GM21723 (cell line): ENCODE data around the gene RILP.

ENCODE experiments used
- ATAC-seq: cut with Tn5 transposase; IDR thresholded peaks from one replicate; pipeline ENCODE4 v1.9.1; 2021; ENCODE audit warnings: mild to moderate bottlenecking, moderate library complexity; ENCODE audit not compliant: unreplicated experiment

Gene RILP

DNA sequence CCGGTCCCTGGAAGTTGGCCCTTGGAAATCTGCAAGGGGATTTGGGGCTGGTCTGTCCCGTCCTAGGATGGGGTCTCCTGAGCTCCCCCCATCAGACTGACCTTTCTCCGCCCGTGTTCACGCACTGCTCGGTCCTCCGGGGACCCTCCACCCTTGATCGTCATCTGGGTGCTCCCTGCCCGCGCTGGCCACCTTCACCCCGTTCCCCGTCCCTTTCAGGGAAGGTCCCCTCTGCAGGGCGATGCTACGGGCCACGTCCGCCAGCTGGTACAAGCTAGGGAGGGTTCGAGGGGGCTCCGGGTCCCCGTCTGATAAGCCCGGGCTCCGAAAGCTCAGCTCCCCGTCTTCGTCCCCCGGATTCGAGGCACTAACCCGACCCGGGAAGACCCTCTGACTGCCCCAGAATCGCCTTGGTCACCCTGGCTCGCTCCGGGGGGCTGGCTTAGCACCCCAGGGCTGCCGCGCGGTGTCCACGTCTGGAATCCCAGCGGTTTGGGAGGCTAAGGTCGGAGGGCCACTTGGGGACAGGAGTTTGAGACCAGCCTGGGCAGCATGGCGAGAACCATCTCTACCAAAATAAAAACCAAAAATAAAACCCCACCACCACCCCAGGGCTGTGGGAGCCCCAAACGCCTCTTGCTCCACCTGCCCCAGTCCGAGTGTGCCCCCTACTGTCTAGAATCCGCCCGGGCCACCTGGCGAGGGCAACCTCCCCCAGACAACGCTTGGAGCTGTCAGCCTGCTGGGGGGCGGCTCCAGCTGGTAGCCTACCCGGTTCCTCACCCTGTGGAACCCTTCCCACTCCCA lies 20.0 kb downstream of the RILP start:
- no peak for ATAC-seq

- ATAC-seq, result peak; percentile 52
These were observed 20.7 kb downstream of the RILP start for GRCh38 chr17:1628856-1629503.

GRCh38 chr17:1627982-1628855 lies 21.4 kb downstream of the RILP start, which contains the start of gene SLC43A2:
SLC43A2 (minus strand) TSS chr17:1628834; CDS start chr17:1627874, 960 bp downstream.
- ATAC-seq, result peak; percentile 61

DNA sequence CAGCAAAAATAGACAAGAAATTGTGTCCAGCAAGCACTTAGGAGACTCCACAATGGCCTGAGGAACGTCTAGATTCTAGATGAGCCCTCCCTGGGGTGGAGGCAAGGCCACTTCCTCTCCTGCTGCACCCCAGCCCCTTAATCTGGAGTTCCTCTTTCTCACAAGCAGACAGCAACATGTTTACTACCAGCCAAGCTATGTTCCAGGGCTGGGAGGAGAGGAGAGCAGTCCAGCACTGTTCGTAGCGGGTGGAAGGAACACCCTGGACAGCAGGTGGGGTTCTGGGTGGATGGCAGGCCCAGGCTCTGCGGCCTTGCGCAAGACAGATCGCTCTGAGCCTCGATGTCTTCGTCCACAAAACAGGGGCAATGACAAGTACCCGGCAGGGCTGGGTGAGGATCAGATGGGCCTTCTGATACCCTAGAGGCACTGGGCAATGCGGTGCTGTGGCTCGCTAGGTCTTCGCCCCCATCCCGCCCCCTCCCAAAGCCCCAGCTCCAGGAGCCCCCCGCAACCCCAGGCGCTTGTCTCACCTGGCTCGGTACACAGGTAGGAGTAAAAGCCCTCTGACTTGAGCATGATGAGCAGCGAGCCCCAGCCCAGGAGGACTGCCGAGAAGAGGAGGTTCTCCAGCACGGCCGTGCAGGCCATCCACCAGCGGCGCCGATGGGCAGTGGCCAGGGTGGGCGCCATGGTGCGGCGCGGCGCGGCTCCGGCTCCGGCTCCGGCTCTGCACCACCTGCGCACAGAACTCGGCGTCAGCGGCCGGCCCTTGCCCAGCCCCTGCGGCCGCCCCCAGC lies 22.3 kb downstream of the RILP start:
- no peak for ATAC-seq

DNA sequence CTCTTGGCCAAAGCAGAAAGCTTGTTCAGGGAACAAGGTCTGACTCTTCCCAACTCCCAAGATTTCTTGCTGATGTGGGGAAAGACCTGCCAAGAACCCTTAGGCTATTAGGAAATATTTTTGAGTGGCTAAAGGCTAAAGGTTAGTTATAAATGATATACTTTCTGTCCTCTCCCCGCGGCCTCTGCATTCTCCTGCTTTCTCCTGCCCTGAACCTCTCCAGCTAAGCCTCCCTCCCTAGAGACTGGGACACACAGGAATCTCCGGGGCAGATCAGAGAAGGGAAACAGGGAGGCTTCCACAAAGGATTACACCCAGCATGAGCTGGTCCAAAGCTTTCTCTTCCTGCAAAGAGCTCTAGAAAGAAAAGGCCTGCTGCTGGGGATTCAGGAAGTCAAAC lies 23.3 kb downstream of the RILP start:
- no peak for ATAC-seq

DNA sequence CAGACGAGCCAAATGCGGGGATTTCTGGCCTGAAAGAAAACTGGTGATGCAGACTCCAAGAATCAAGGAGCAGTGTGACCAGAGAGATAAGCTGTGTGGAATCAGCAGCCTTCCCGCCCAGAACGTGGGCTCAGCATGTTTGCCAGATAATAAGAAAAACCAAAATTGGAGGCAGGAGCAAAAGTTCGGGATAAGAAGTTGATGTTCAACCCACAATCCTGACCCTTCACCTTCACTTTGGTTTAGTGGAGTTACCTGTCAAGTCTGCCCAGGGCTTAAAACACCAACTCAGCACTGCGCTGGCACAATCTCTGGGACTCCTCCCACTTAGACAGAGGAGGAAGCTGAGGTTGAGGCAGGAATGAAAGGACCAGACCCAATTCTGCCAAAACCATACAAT lies 24.1 kb downstream of the RILP start:
- ATAC-seq, result no peak

- no peak for ATAC-seq
These were observed 24.6 kb downstream of the RILP start for GRCh38 chr17:1625053-1625452.

DNA sequence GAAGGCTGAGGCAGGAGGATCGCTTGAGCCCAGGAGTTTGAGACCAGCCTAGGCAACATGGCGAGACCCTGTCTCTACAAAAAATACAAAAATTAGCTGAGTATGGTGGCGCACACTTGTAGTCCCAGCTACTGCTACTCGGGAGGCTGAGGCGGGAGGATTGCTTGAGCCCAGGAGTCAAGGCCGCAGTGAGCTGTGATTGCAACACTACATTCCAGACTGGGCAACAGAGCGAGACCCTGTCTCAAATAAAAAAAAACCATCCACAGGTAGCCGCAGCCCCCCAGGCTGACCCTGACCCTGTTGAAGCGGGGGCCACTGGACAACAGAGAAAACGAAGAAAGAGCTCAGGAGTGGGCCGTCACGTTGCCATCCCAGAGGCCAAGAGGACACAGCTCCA lies 25.0 kb downstream of the RILP start:
- no peak for ATAC-seq

DNA sequence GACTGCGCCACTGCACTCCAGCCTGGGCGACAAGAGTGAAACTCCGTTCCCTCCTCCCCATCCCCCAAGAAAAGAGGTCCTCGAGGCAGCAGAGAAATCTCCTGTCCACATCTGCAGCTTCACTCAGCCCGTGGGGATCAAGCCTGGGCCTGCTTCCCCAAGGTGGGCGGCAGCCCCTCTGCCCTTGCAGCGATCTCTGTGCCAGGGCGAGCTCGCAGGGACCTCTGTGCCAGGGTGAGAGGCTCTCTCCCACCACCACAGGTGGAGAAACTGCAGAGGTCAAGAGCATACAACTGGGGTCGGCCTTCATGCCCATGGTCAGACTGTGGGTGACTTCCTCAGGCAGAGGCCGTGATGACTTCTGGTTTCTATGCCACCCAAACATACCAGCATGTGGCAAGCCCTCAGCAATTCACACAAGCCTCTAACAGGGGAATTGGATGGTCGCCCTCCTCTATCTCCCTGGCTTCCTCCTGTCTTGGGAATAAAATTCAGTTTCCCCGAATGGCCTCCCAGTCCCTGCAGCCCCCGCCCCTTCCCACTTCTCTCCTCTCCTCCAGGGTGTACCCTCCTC lies 26.5 kb downstream of the RILP start:
- ATAC-seq, result no peak

GRCh38 chr17:1621273-1621954 lies 28.3 kb downstream of the RILP start:
- ATAC-seq, result no peak

- ATAC-seq, result no peak
These were observed 29.2 kb downstream of the RILP start for GRCh38 chr17:1620486-1620885.

DNA sequence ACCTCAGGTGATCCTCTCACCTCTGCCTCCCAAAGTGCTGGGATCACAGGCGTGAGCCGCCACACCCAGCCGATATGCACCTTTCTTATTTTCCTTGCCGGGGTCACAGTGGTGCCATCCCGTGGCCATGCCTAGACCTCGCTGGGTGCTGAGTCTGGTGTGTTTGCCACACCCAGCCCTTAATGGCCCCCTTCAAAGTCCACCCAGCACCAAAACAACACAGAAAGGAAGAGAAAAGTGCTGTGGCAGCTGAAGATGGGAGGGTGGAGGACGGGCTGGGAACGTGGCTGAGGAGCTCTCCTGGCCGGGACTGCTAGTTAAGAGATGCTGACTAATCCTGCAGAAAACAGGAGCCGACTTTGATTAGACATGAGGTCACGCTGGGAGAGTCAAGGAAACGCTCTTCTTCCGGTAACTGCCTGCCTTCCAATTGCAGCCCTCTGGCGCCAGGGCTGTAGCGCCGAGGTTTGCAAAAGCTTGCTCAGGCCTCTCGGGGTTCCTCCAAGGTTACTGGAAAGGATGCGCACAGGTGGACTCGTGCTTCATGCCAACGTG lies 32.0 kb downstream of the RILP start:
- no peak for ATAC-seq

GRCh38 chr17:1616101-1616500 lies 33.6 kb downstream of the RILP start:
- no peak for ATAC-seq

DNA sequence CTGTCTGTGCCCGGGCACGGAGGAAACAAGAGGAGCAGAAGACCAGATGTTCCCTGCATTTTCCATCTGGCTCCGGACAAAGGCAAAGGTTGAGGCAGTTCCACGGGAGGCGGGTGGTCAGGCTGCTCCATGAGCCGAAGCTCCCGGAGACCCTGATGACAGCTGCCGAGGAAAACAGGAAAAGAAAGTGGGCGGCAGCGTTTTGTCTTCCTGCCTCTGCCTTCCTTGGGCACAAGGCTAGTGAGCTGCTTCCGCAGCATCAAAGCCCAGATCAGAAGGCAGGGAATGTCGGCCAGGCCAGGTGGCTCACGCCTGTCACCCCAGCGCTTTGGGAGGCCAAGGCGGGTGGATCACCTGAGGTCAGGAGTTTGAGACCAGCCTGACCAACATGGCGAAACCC lies 37.3 kb downstream of the RILP start:
- no peak for ATAC-seq

DNA sequence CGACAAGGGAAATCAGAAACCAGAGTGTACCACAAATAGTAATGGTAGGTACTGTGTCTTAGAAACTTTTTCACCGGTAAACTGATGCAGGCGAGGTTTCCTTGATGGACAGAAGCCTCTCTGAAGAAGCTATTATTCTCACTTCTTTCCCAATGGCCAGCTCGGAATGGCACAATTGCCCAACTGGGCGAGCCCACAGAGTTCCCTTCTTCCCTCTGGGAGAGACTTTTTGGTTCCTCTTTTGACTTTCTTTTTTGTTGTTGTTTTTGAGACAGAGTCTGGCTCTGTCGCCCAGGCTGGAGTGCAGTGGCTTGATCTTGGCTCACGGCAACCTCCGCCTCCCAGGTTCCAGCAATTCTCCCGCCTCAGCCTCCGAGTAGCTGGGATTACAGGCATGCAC lies 38.0 kb downstream of the RILP start:
- ATAC-seq, result no peak

DNA sequence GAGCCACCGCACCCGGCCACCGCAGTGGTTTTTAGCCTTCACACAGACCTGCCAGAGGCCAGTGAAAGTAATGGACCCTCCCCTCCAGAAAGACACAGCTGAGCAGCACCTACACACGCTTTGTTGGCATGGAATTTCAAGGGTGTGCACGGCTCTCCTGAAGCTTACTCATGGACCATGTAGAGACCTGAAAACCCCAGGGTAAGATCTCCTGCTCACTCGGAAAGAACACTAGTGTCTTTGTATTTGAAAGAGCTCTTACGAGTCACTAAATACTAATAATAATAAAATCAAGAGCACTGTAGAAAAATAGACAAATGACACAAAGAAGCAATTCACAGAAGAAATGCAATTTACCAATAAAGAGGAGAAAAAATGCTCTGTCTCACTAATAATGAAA lies 41.0 kb downstream of the RILP start:
- no peak for ATAC-seq

GRCh38 chr17:1607971-1608320 lies 41.7 kb downstream of the RILP start:
- ATAC-seq, result no peak

GRCh38 chr17:1606352-1606985 lies 43.2 kb downstream of the RILP start:
- peak; percentile 29 for ATAC-seq
